HG02840 (cell line): ENCODE data around the gene MPC1.
A peak's percentile ranks its signal among the peaks of the same experiment; 100 is the strongest.
"Not testable (repeated sequence)": the region's sequence is repeated elsewhere in the genome, so short reads cannot be mapped to it uniquely, and the experiment has no call there.

Source experiments
- ATAC-seq: cut with Tn5 transposase; IDR thresholded peaks from one replicate; pipeline ENCODE4 v1.9.1; 2021; ENCODE audit warnings: mild to moderate bottlenecking, moderate library complexity, moderate number of reproducible peaks; ENCODE audit not compliant: unreplicated experiment, low FRiP score

Gene MPC1

GRCh38 chr6:166383802-166384363 lies 1.1 kb upstream of the MPC1 start:
- ATAC-seq, result not testable (repeated sequence)

GRCh38 chr6:166382500-166382932 lies 224 bp downstream of the MPC1 start:
- ATAC-seq, result peak; percentile 4

GRCh38 chr6:166381733-166382499 lies 824 bp downstream of the MPC1 start:
- peak; percentile 48 for ATAC-seq

GRCh38 chr6:166381381-166381732 lies 1.4 kb downstream of the MPC1 start:
- ATAC-seq, result no peak

GRCh38 chr6:166379800-166380199 lies 2.9 kb downstream of the MPC1 start:
- ATAC-seq, result no peak

- ATAC-seq, result no peak
Observed at GRCh38 chr6:166379103-166379586, 3.6 kb downstream of the MPC1 start.

GRCh38 chr6:166377721-166378120 lies 5.0 kb downstream of the MPC1 start:
- ATAC-seq, result no peak

- ATAC-seq, result no peak
Observed at GRCh38 chr6:166375013-166375412, 7.7 kb downstream of the MPC1 start.

- no peak for ATAC-seq
Observed at GRCh38 chr6:166370489-166370888, 12.3 kb downstream of the MPC1 start.

GRCh38 chr6:166369782-166370181 lies 13.0 kb downstream of the MPC1 start:
- no peak for ATAC-seq

- no peak for ATAC-seq
Observed at GRCh38 chr6:166366921-166367320, 15.8 kb downstream of the MPC1 start.

GRCh38 chr6:166365806-166366205 lies 16.9 kb downstream of the MPC1 start:
- no peak for ATAC-seq

GRCh38 chr6:166365221-166365620 lies 17.5 kb downstream of the MPC1 start:
- ATAC-seq, result no peak

- ATAC-seq, result no peak
Observed at GRCh38 chr6:166364456-166364855, 18.3 kb downstream of the MPC1 start.

- not testable (repeated sequence) for ATAC-seq
Observed at GRCh38 chr6:166362427-166362826, 20.3 kb downstream of the MPC1 start.

GRCh38 chr6:166361077-166361429 lies 21.7 kb downstream of the MPC1 start:
- ATAC-seq, result no peak

GRCh38 chr6:166360243-166361076 lies 22.3 kb downstream of the MPC1 start:
- ATAC-seq, result no peak

- ATAC-seq, result no peak
Observed at GRCh38 chr6:166355552-166355951, 27.2 kb downstream of the MPC1 start.

GRCh38 chr6:166354965-166355364 lies 27.8 kb downstream of the MPC1 start:
- ATAC-seq, result no peak

GRCh38 chr6:166354143-166354542 lies 28.6 kb downstream of the MPC1 start:
- no peak for ATAC-seq

GRCh38 chr6:166353507-166353906 lies 29.2 kb downstream of the MPC1 start:
- no peak for ATAC-seq
